Fibroblast of lung (primary cell): Measurements from ENCODE around the gene PSMD10. TPM values are rescaled to one million over a fixed set of nuclear protein-coding genes. Genes with fewer than 3 reads are reported as not detected.

Experiments
- DNase-seq, 2 donors: peaks; one replicate each; pipeline versions ENCODE4 v3.0.0 to v3.0.0-alpha.2; 2010; ENCODE audit warnings: low read depth in 2 of 2
- H2AFZ ChIP-seq: 2 replicates; pipeline ENCODE4 v1.5.1; 2012; ENCODE audit warnings: low read length, control low read depth, inconsistent platforms
- H3K27ac ChIP-seq: 2 replicates; pipeline ENCODE4 v1.5.1; 2011; ENCODE audit warnings: low read length, control low read depth; ENCODE audit not compliant: insufficient read depth
- H3K27me3 ChIP-seq: 2 replicates; pipeline ENCODE4 v1.5.1; 2011; ENCODE audit warnings: mild to moderate bottlenecking, low read length; ENCODE audit not compliant: control insufficient read depth, insufficient read depth
- H3K36me3 ChIP-seq: 2 replicates; pipeline ENCODE4 v1.5.1; 2011; ENCODE audit warnings: low read length; ENCODE audit not compliant: control insufficient read depth, insufficient read depth
- H3K4me1 ChIP-seq: 2 replicates; pipeline ENCODE4 v1.5.1; 2011; ENCODE audit warnings: low read length; ENCODE audit not compliant: control insufficient read depth, insufficient read depth; ENCODE audit errors: extremely low read depth
- H3K4me2 ChIP-seq: 2 replicates; pipeline ENCODE4 v1.5.1; 2011; ENCODE audit warnings: low read length, control low read depth; ENCODE audit not compliant: insufficient read depth; ENCODE audit errors: extremely low read depth
- H3K4me3 ChIP-seq, 4 experiments: fragments of 200-600 bp in 1 of 4; sonication (generic) in 1 of 4; replicated peaks in 1 of 4; 2 replicates each; pipeline ENCODE4 v1.5.1; 2011 to 2016; ENCODE audit warnings: low read length in 4 of 4, low read depth in 3 of 4, mild to moderate bottlenecking in 3 of 4, control low read depth in 2 of 4, inconsistent platforms in 1 of 4, mixed read lengths in 1 of 4; ENCODE audit not compliant: insufficient read depth in 1 of 4; ENCODE audit errors: control extremely low read depth in 1 of 4
- H3K79me2 ChIP-seq: 2 replicates; pipeline ENCODE4 v1.5.1; 2012; ENCODE audit warnings: mild to moderate bottlenecking, low read length, inconsistent platforms; ENCODE audit not compliant: control insufficient read depth, insufficient read depth
- H3K9ac ChIP-seq: 2 replicates; pipeline ENCODE4 v1.5.1; 2011; ENCODE audit warnings: mild to moderate bottlenecking, low read length, control low read depth; ENCODE audit not compliant: insufficient read depth
- H3K9me3 ChIP-seq: 2 replicates; pipeline ENCODE4 v1.5.1; 2012; ENCODE audit warnings: low read depth, low read length; ENCODE audit not compliant: control insufficient read depth, insufficient read depth
- H4K20me1 ChIP-seq: 2 replicates; pipeline ENCODE4 v1.5.1; 2011; ENCODE audit warnings: low read length; ENCODE audit not compliant: control insufficient read depth, insufficient read depth; ENCODE audit errors: extremely low read depth
- CTCF ChIP-seq, 2 donors: IDR thresholded peaks in 1 of 2; conservative IDR thresholded peaks in 1 of 2; 1 replicate in 1 of 2; 2 replicates in 1 of 2; pipeline ENCODE4 v1.5.1; 2011 to 2012; ENCODE audit warnings: low read length in 2 of 2, control low read depth in 1 of 2, inconsistent platforms in 1 of 2, low read depth in 1 of 2, mild to moderate bottlenecking in 1 of 2
- EZH2 ChIP-seq: IDR thresholded peaks from 2 replicates; pipeline ENCODE4 v1.5.1; 2012; ENCODE audit warnings: low read length, control low read depth, mild to moderate bottlenecking; ENCODE audit errors: missing control alignments
- polyA plus RNA-seq, 2 donors: library from polyadenylated mRNA; depleted of rRNA in 1 of 2; stranded (reverse) in 1 of 2; unstranded in 1 of 2; fragments of >200 nt; gene quantifications; 2 replicates each; pipeline ENCODE4 v1.2.1, GENCODE V29; 2011 to 2012; ENCODE audit warnings: missing spikeins in 1 of 2
- total RNA-seq: library from RNA; depleted of rRNA; stranded (reverse); fragments of >200 nt; gene quantifications from 2 replicates; pipeline ENCODE4 v1.2.1, GENCODE V29; 2014

Gene PSMD10
- total and polyA plus RNA-seq, 2 donors (not counting 1 experiment from before 2014, with no cell fraction given), result 72.7 to 102 TPM

GRCh38 chrX:108097380-108097779 is 6.0 kb upstream of the PSMD10 start:
- Histone ChIP-seq H3K79me2 (no peaks in the 10 kb centered on the region), H4K20me1 (no peaks in the 10 kb centered on the region), H3K4me3 (no peak overlapping the region), H3K36me3 (no peaks in the 10 kb centered on the region), H3K27ac (no peak overlapping the region), H3K9me3 (no peaks in the 10 kb centered on the region), H3K4me1 (peaks cover 2% of the 10 kb centered on the region), H2AFZ (no peak overlapping the region), H3K4me2 (no peak overlapping the region), H3K9ac (no peak overlapping the region), H3K27me3 (no peaks in the 10 kb centered on the region)
- peak in 1 of 2 donors; percentile 15 for DNase-seq
- TF ChIP-seq CTCF (conservative IDR thresholded peaks at IDR 0.05 in 1 of 2, IDR thresholded peaks at IDR 0.05 in 1 of 2; ENCODE audit: low read depth in 1 of 2, low read length in 2 of 2), result no peak
- TF ChIP-seq EZH2, result no peak

GRCh38 chrX:108091878-108092291 is 543 bp upstream of the PSMD10 start:
- no peak for DNase-seq
- H3K27me3 ChIP-seq, result no peaks in the 10 kb centered on the region
- peak overlapping the region; percentile 82 for H3K4me2 ChIP-seq
- no peaks in the 10 kb centered on the region for H3K9me3 ChIP-seq
- H3K27ac ChIP-seq, result peak overlapping the region; percentile 38
- H3K4me3 ChIP-seq, result peak overlapping the region; percentile 76 to 80 (median 79)
- no peaks in the 10 kb centered on the region for H4K20me1 ChIP-seq
- peaks cover 11% of the 10 kb centered on the region for H3K79me2 ChIP-seq
- H3K4me1 ChIP-seq, result no peaks in the 10 kb centered on the region
- H3K36me3 ChIP-seq, result peaks cover 3% of the 10 kb centered on the region
- TF ChIP-seq CTCF (conservative IDR thresholded peaks at IDR 0.05 in 1 of 2, IDR thresholded peaks at IDR 0.05 in 1 of 2; ENCODE audit: low read depth in 1 of 2, low read length in 2 of 2) (no peak), EZH2 (no peak)
- peak overlapping the region; percentile 46 for H3K9ac ChIP-seq
- H2AFZ ChIP-seq, result peak overlapping the region; percentile 85

GRCh38 chrX:108090491-108091263 is 665 bp downstream of the PSMD10 start:
- peak overlapping the region; percentile 74 for H3K27ac ChIP-seq
- no peak overlapping the region for H2AFZ ChIP-seq
- H3K27me3 ChIP-seq, result no peaks in the 10 kb centered on the region
- TF ChIP-seq EZH2, result no peak
- TF ChIP-seq CTCF (conservative IDR thresholded peaks at IDR 0.05 in 1 of 2, IDR thresholded peaks at IDR 0.05 in 1 of 2; ENCODE audit: low read depth in 1 of 2, low read length in 2 of 2), result no peak
- peak overlapping the region; percentile 68 for H3K9ac ChIP-seq
- no peaks in the 10 kb centered on the region for H3K4me1 ChIP-seq
- H3K4me2 ChIP-seq, result peak overlapping the region; percentile 78
- H3K36me3 ChIP-seq, result peaks cover 3% of the 10 kb centered on the region
- H3K4me3 ChIP-seq, result peak overlapping the region; percentile 20 to 96 (median 57)
- no peaks in the 10 kb centered on the region for H4K20me1 ChIP-seq
- peaks cover 11% of the 10 kb centered on the region for H3K79me2 ChIP-seq
- H3K9me3 ChIP-seq, result no peaks in the 10 kb centered on the region
- peak; percentile 37 to 53 for DNase-seq
